Tibial nerve (tissue), 4 donors: Measurements from ENCODE around the gene PHF14. TPM values are rescaled to one million over a fixed set of nuclear protein-coding genes. Genes with fewer than 3 reads are reported as not detected.
"Not testable (repeated sequence)": the region's sequence is repeated elsewhere in the genome, so short reads cannot be mapped to it uniquely, and the experiment has no call there.

ENCODE experiments used
- DNase-seq, 2 donors: peaks; one replicate each; pipeline ENCODE4 v3.0.0-alpha.2; 2019; ENCODE audit warnings: low spot score in 2 of 2
- H3K27ac ChIP-seq, 4 donors: fragments of 200-600 bp; sonication (generic) in 3 of 4; one replicate each; pipeline ENCODE4 v1.5.1; 2017 to 2019; ENCODE audit warnings: mild to moderate bottlenecking in 1 of 4
- H3K27me3 ChIP-seq, 2 donors: fragments of 200-600 bp; sonication (generic) in 1 of 2; one replicate each; pipeline versions ENCODE4 v1.5.1 to v1.6.0; 2017 to 2019
- H3K36me3 ChIP-seq, 3 donors: fragments of 200-600 bp; sonication (generic); one replicate each; pipeline ENCODE4 v1.5.1; 2018 to 2019
- H3K4me1 ChIP-seq, 4 donors: fragments of 200-600 bp; sonication (generic) in 3 of 4; one replicate each; pipeline ENCODE4 v1.5.1; 2017 to 2019
- H3K4me3 ChIP-seq, 4 donors: fragments of 200-600 bp; sonication (generic) in 3 of 4; one replicate each; pipeline ENCODE4 v1.5.1; 2017 to 2019; ENCODE audit warnings: mild to moderate bottlenecking in 1 of 4, moderate library complexity in 1 of 4
- H3K9me3 ChIP-seq, 4 donors: fragments of 200-600 bp; sonication (generic) in 3 of 4; one replicate each; pipeline ENCODE4 v1.5.1; 2017 to 2019
- CTCF ChIP-seq, 5 experiments: fragments of 200-600 bp in 3 of 5; fragments of 450-650 bp in 2 of 5; sonication (generic) in 3 of 5; IDR thresholded peaks; one replicate each; pipeline ENCODE4 v1.5.1; 2016 to 2019; ENCODE audit warnings: antibody characterized with exemption in 5 of 5, mild to moderate bottlenecking in 3 of 5, moderate library complexity in 2 of 5
- EP300 ChIP-seq, 2 donors: sonication (generic); formaldehyde crosslinking; IDR thresholded peaks; one replicate each; pipeline ENCODE4 v1.6.1; 2017; ENCODE audit warnings: antibody characterized with exemption in 2 of 2, mild to moderate bottlenecking in 1 of 2
- POLR2A ChIP-seq, 2 donors: fragments of 450-650 bp; IDR thresholded peaks; one replicate each; pipeline ENCODE4 v1.6.1; 2017; ENCODE audit warnings: antibody characterized with exemption in 2 of 2, mild to moderate bottlenecking in 2 of 2, moderate library complexity in 2 of 2
- WGBS, 2 donors: methylation state at CpG; one replicate each; pipeline ENCODE4 v1.1.5; 2018; 5-methylcytosine and 5-hydroxymethylcytosine counted together
- total RNA-seq, 4 donors: library from RNA; depleted of rRNA; stranded (reverse); fragments of >200 nt; gene quantifications; one replicate each; pipeline ENCODE4 v1.1.0, GENCODE V29; 2016

The PHF14 gene, protein sequence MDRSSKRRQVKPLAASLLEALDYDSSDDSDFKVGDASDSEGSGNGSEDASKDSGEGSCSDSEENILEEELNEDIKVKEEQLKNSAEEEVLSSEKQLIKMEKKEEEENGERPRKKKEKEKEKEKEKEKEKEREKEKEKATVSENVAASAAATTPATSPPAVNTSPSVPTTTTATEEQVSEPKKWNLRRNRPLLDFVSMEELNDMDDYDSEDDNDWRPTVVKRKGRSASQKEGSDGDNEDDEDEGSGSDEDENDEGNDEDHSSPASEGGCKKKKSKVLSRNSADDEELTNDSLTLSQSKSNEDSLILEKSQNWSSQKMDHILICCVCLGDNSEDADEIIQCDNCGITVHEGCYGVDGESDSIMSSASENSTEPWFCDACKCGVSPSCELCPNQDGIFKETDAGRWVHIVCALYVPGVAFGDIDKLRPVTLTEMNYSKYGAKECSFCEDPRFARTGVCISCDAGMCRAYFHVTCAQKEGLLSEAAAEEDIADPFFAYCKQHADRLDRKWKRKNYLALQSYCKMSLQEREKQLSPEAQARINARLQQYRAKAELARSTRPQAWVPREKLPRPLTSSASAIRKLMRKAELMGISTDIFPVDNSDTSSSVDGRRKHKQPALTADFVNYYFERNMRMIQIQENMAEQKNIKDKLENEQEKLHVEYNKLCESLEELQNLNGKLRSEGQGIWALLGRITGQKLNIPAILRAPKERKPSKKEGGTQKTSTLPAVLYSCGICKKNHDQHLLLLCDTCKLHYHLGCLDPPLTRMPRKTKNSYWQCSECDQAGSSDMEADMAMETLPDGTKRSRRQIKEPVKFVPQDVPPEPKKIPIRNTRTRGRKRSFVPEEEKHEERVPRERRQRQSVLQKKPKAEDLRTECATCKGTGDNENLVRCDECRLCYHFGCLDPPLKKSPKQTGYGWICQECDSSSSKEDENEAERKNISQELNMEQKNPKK
- total RNA-seq, result 10 to 100 TPM; 48.9 to 54.8 (median 51.5) TPM

GRCh38 chr7:10973061-10973941 lies at the start of gene PHF14:
Gene PHF14, plus strand, starts transcription at chr7:10973872. Its CDS starts 452 bp downstream, at chr7:10974324.
- 17% methylated on average over 39 of the region's 39 CpGs for WGBS, 2 donors
- Histone ChIP-seq H3K9me3 (no peaks in the 10 kb centered on the region), H3K27ac (peak within 1 kb of the TSS; percentile 30 to 90 (median 82)), H3K36me3 (no peaks in the 10 kb centered on the region), H3K4me1 (peaks cover 0 to 29% (median 8%) of the 10 kb centered on the region in 4 donors), H3K27me3 (no peaks in the 10 kb centered on the region), H3K4me3 (peak within 1 kb of the TSS; percentile 59 to 93 (median 79))
- DNase-seq, result peak; percentile 86 to 88
- no peak for TF ChIP-seq CTCF (IDR thresholded peaks at IDR 0.05)
- peak; percentile 67 to 86 for TF ChIP-seq EP300 (IDR thresholded peaks at IDR 0.05)
- TF ChIP-seq POLR2A (IDR thresholded peaks at IDR 0.05), result peak; percentile 40 to 69

GRCh38 chr7:10924370-10924769 lies 49.3 kb upstream of the PHF14 start:
- no peak overlapping the region for H3K27ac ChIP-seq
- DNase-seq, result no peak
- no peaks in the 10 kb centered on the region for H3K9me3 ChIP-seq
- WGBS, 2 donors, result 61 to 70% methylated on average over 2 of the region's 2 CpGs
- no peak for TF ChIP-seq CTCF (IDR thresholded peaks at IDR 0.05)
- no peak for TF ChIP-seq EP300 (IDR thresholded peaks at IDR 0.05)
- no peak for TF ChIP-seq POLR2A (IDR thresholded peaks at IDR 0.05)
- H3K27me3 ChIP-seq, result no peaks in the 10 kb centered on the region
- no peaks in the 10 kb centered on the region for H3K36me3 ChIP-seq
- H3K4me3 ChIP-seq, result no peak overlapping the region
- H3K4me1 ChIP-seq, result no peaks in the 10 kb centered on the region

DNA sequence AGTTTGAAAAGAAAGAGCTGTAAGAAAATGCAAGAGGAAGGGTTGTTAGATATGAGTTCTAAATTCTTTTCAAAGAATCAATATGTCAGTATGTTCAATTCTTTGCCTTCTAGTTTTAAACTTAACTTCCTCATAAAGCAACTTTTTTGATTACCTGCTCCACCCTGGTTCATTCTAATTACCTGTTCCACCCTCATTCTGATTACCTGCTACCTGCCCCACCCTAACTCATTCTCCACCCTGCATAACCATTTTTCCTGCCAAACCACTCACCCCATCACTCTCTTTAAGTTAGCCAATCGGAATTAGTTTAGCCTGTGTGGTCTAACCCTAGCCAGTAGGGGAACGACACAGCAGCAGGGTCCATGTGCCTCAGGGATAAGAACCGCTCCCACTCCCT lies 45.5 kb upstream of the PHF14 start:
- 89 to 92% methylated on average over 3 of the region's 3 CpGs for WGBS, 2 donors
- H3K27me3 ChIP-seq, H3K27ac ChIP-seq, H3K4me1 ChIP-seq, H3K9me3 ChIP-seq, H3K4me3 ChIP-seq, DNase-seq: not testable (repeated sequence)
- H3K36me3 ChIP-seq, result peaks cover 0 to 24% (median 3%) of the 10 kb centered on the region in 3 donors

DNA sequence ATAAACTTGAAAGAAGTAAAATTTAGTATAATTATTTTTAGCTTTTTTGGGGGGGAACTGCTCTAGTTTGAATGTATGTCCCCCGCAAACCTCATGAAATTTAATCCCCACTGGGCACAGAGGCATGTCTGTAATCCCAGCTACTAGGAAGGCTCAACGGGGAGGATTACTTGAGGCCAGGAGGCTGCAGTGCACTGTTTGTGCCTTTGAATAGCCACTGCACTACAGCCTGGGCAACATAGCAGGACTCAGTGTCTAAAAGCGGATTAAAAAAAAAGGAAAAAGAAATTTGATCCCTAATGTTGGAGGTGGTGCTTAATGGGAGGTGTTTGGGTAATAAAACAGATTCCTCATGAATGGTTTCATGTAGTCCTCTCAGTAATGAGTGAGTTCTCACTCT lies 43.1 kb upstream of the PHF14 start:
- peaks cover 0 to 17% (median 10%) of the 10 kb centered on the region in 4 donors for H3K4me1 ChIP-seq
- H3K4me3 ChIP-seq, result no peak overlapping the region
- DNase-seq, result no peak
- TF ChIP-seq CTCF (IDR thresholded peaks at IDR 0.05), result no peak
- TF ChIP-seq POLR2A (IDR thresholded peaks at IDR 0.05), result no peak
- TF ChIP-seq EP300 (IDR thresholded peaks at IDR 0.05), result no peak
- 83 to 86% methylated on average over 3 of the region's 3 CpGs for WGBS, 2 donors
- no peaks in the 10 kb centered on the region for H3K9me3 ChIP-seq
- no peak overlapping the region for H3K27ac ChIP-seq
- no peaks in the 10 kb centered on the region for H3K27me3 ChIP-seq
- H3K36me3 ChIP-seq, result peaks cover 0 to 31% (median 3%) of the 10 kb centered on the region in 3 donors

- TF ChIP-seq POLR2A (IDR thresholded peaks at IDR 0.05), result no peak
- WGBS, 2 donors, result 84 to 87% methylated on average over 5 of the region's 5 CpGs
- H3K36me3 ChIP-seq, result peaks cover 0 to 37% (median 3%) of the 10 kb centered on the region in 3 donors
- H3K4me1 ChIP-seq, result peaks cover 0 to 23% (median 10%) of the 10 kb centered on the region in 4 donors
- H3K27me3 ChIP-seq, result no peaks in the 10 kb centered on the region
- H3K4me3 ChIP-seq, result no peak overlapping the region
- no peak overlapping the region for H3K27ac ChIP-seq
- H3K9me3 ChIP-seq, result no peaks in the 10 kb centered on the region
- DNase-seq, result no peak
Measured at GRCh38 chr7:10931161-10931560, 42.5 kb upstream of the PHF14 start.
